IPS-18a (cell line): ENCODE data around the gene IL1RAPL1.

Source experiments
- H3K27ac ChIP-seq: one replicate; pipeline ENCODE4 v1.5.1; 2013; ENCODE audit warnings: low read length
- H3K27me3 ChIP-seq: one replicate; pipeline ENCODE4 v1.6.1; 2013; ENCODE audit warnings: mild to moderate bottlenecking, low read length; ENCODE audit not compliant: control insufficient read depth, insufficient read depth
- H3K36me3 ChIP-seq: one replicate; pipeline ENCODE4 v1.6.1; 2013; ENCODE audit warnings: low read depth, low read length; ENCODE audit not compliant: control insufficient read depth
- H3K4me1 ChIP-seq: one replicate; pipeline ENCODE4 v1.6.1; 2013; ENCODE audit warnings: low read depth, low read length; ENCODE audit not compliant: control insufficient read depth
- H3K4me3 ChIP-seq: one replicate; pipeline ENCODE4 v1.5.1; 2013; ENCODE audit warnings: low read length
- H3K9ac ChIP-seq: one replicate; pipeline ENCODE4 v1.6.1; 2013; ENCODE audit warnings: mild to moderate bottlenecking, low read length, moderate library complexity
- H3K9me3 ChIP-seq: one replicate; pipeline ENCODE4 v1.6.1; 2013; ENCODE audit warnings: low read depth, low read length; ENCODE audit not compliant: control insufficient read depth

IL1RAPL1 gene

GRCh38 chrX:29911673-29912072 is 1324.4 kb downstream of the IL1RAPL1 start:
- Histone ChIP-seq H3K36me3 (no peaks in the 10 kb centered on the region), H3K4me3 (no peak overlapping the region), H3K27me3 (no peaks in the 10 kb centered on the region)

GRCh38 chrX:29913647-29914046 is 1326.4 kb downstream of the IL1RAPL1 start:
- Histone ChIP-seq H3K36me3 (no peaks in the 10 kb centered on the region), H3K4me3 (no peak overlapping the region), H3K9me3 (peaks cover 20% of the 10 kb centered on the region), H3K27ac (no peak overlapping the region), H3K4me1 (no peaks in the 10 kb centered on the region), H3K9ac (no peak overlapping the region), H3K27me3 (no peaks in the 10 kb centered on the region)

More at GRCh38 chrX:29911673-29912072, 1324.4 kb downstream of the IL1RAPL1 start:
- H3K4me1 ChIP-seq = no peaks in the 10 kb centered on the region
- no peak overlapping the region for H3K27ac ChIP-seq
- peaks cover 20% of the 10 kb centered on the region for H3K9me3 ChIP-seq
- no peak overlapping the region for H3K9ac ChIP-seq

- Histone ChIP-seq H3K27me3 (no peaks in the 10 kb centered on the region), H3K27ac (no peak overlapping the region), H3K36me3 (no peaks in the 10 kb centered on the region), H3K9me3 (peaks cover 13% of the 10 kb centered on the region), H3K9ac (no peak overlapping the region), H3K4me3 (no peak overlapping the region), H3K4me1 (peaks cover 6% of the 10 kb centered on the region)
Observed at GRCh38 chrX:29922607-29923006, 1335.4 kb downstream of the IL1RAPL1 start.

GRCh38 chrX:29926056-29926455 is 1338.8 kb downstream of the IL1RAPL1 start:
- Histone ChIP-seq H3K9me3 (peaks cover 19% of the 10 kb centered on the region), H3K36me3 (no peaks in the 10 kb centered on the region), H3K9ac (no peak overlapping the region), H3K27me3 (no peaks in the 10 kb centered on the region), H3K4me3 (no peak overlapping the region), H3K27ac (no peak overlapping the region), H3K4me1 (peaks cover 2% of the 10 kb centered on the region)

GRCh38 chrX:29926659-29927058 is 1339.4 kb downstream of the IL1RAPL1 start:
- Histone ChIP-seq H3K27me3 (no peaks in the 10 kb centered on the region), H3K36me3 (no peaks in the 10 kb centered on the region), H3K9ac (no peak overlapping the region), H3K27ac (no peak overlapping the region), H3K4me3 (no peak overlapping the region), H3K4me1 (no peaks in the 10 kb centered on the region), H3K9me3 (peaks cover 17% of the 10 kb centered on the region)

GRCh38 chrX:29935455-29935854 is 1348.2 kb downstream of the IL1RAPL1 start:
- peaks cover 16% of the 10 kb centered on the region for H3K4me1 ChIP-seq
- H3K27ac ChIP-seq = no peak overlapping the region
- H3K9ac ChIP-seq = no peak overlapping the region
- H3K27me3 ChIP-seq = no peaks in the 10 kb centered on the region
- peaks cover 33% of the 10 kb centered on the region for H3K9me3 ChIP-seq
- peak overlapping the region; percentile 28 for H3K4me3 ChIP-seq
- H3K36me3 ChIP-seq = no peaks in the 10 kb centered on the region

- Histone ChIP-seq H3K9me3 (peaks cover 15% of the 10 kb centered on the region), H3K27ac (no peak overlapping the region), H3K9ac (no peak overlapping the region), H3K27me3 (no peaks in the 10 kb centered on the region), H3K36me3 (no peaks in the 10 kb centered on the region), H3K4me1 (peaks cover 12% of the 10 kb centered on the region), H3K4me3 (no peak overlapping the region)
Observed at GRCh38 chrX:29940750-29941149, 1353.5 kb downstream of the IL1RAPL1 start.

GRCh38 chrX:29941287-29941686 is 1354.0 kb downstream of the IL1RAPL1 start:
- no peak overlapping the region for H3K9ac ChIP-seq
- H3K4me1 ChIP-seq = peaks cover 8% of the 10 kb centered on the region
- no peaks in the 10 kb centered on the region for H3K27me3 ChIP-seq
- H3K9me3 ChIP-seq = peaks cover 13% of the 10 kb centered on the region
- no peak overlapping the region for H3K27ac ChIP-seq
- no peak overlapping the region for H3K4me3 ChIP-seq
- no peaks in the 10 kb centered on the region for H3K36me3 ChIP-seq

- peaks cover 5% of the 10 kb centered on the region for H3K9me3 ChIP-seq
- no peaks in the 10 kb centered on the region for H3K4me1 ChIP-seq
- H3K9ac ChIP-seq = no peak overlapping the region
- no peaks in the 10 kb centered on the region for H3K36me3 ChIP-seq
- H3K4me3 ChIP-seq = no peak overlapping the region
- no peaks in the 10 kb centered on the region for H3K27me3 ChIP-seq
- H3K27ac ChIP-seq = no peak overlapping the region
Observed at GRCh38 chrX:29947225-29947624, 1360.0 kb downstream of the IL1RAPL1 start.

GRCh38 chrX:29948653-29949052 is 1361.4 kb downstream of the IL1RAPL1 start:
- H3K27me3 ChIP-seq = no peaks in the 10 kb centered on the region
- no peak overlapping the region for H3K4me3 ChIP-seq
- H3K9ac ChIP-seq = no peak overlapping the region
- H3K27ac ChIP-seq = no peak overlapping the region
- H3K36me3 ChIP-seq = no peaks in the 10 kb centered on the region
- peaks cover 5% of the 10 kb centered on the region for H3K9me3 ChIP-seq
- no peaks in the 10 kb centered on the region for H3K4me1 ChIP-seq

- Histone ChIP-seq H3K9ac (no peak overlapping the region), H3K4me3 (no peak overlapping the region), H3K4me1 (no peaks in the 10 kb centered on the region), H3K36me3 (no peaks in the 10 kb centered on the region), H3K27me3 (no peaks in the 10 kb centered on the region), H3K27ac (no peak overlapping the region), H3K9me3 (peaks cover 5% of the 10 kb centered on the region)
Observed at GRCh38 chrX:29952016-29952415, 1364.8 kb downstream of the IL1RAPL1 start.

- Histone ChIP-seq H3K9me3 (no peaks in the 10 kb centered on the region), H3K27me3 (no peaks in the 10 kb centered on the region), H3K9ac (no peak overlapping the region), H3K27ac (no peak overlapping the region), H3K4me1 (peaks cover 14% of the 10 kb centered on the region), H3K36me3 (no peaks in the 10 kb centered on the region), H3K4me3 (no peak overlapping the region)
Observed at GRCh38 chrX:29962061-29962460, 1374.8 kb downstream of the IL1RAPL1 start.
